ENCODE results near the gene ERO1B.
"Not testable (repeated sequence)": the region's sequence is repeated elsewhere in the genome, so short reads cannot be mapped to it uniquely, and the experiment has no call there.

The ERO1B gene, protein sequence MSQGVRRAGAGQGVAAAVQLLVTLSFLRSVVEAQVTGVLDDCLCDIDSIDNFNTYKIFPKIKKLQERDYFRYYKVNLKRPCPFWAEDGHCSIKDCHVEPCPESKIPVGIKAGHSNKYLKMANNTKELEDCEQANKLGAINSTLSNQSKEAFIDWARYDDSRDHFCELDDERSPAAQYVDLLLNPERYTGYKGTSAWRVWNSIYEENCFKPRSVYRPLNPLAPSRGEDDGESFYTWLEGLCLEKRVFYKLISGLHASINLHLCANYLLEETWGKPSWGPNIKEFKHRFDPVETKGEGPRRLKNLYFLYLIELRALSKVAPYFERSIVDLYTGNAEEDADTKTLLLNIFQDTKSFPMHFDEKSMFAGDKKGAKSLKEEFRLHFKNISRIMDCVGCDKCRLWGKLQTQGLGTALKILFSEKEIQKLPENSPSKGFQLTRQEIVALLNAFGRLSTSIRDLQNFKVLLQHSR

DNA sequence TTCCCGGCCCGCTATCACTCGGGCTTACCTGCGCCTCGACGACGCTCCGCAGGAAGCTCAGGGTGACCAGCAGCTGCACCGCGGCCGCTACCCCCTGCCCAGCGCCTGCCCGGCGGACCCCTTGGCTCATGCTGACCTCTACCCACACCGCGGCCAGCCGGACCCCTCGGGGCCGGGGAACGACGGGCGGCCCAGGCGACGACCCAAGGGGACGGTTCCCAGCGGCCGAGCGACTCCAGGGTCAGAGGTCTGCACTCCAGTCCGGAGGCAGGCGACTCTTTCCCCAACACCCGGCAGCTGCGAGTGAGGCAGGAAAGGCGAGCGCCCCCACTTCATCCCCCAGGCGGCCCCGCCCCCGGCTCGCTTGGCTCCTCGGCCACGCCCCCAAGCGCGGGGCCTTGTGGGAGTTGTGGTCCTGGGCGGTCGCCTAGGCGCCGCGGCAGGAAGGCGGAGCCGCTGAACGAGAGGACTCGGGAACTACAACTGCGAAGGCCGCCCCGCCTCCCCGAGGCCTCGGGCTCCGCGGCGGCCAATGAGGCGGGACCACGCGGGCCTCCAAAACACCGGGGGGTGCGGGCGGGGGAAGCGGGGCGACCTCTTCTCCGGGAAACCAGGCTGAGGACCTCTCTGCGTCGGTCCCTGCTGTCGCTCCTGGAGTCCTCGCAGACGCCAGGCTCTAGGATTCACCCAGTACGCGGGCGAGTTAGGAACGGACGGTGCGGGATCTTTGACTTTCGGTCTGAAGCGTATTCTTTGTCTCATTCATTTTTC is at the start of gene ERO1B:
Gene ERO1B (minus strand): TSS at position 305 of the 771 bp plus-strand sequence. CDS start 175 bp downstream, at position 130.
- H3K36me3 ChIP-seq (ENCODE audit: insufficient read depth, low read depth, low read length), result no peaks in the 10 kb centered on the region
- peaks cover 29% of the 10 kb centered on the region for H3K27me3 ChIP-seq (ENCODE audit: insufficient read depth, low read length)
- H3K4me1 ChIP-seq (ENCODE audit: insufficient read depth, low read length), result no peaks in the 10 kb centered on the region
- peak within 1 kb of the TSS; percentile 74 for H3K4me3 ChIP-seq (ENCODE audit: low read length)
- H3K9ac ChIP-seq (ENCODE audit: low read depth, low read length), result peak within 1 kb of the TSS; percentile 71; the same call in 1 of the 2 replicates
- H3K27ac ChIP-seq (ENCODE audit: low read length), result no peak within 1 kb of the TSS
- no peaks in the 10 kb centered on the region for H3K9me3 ChIP-seq (ENCODE audit: insufficient read depth, low read depth, low read length)

- not testable (repeated sequence) for H3K4me1 ChIP-seq (ENCODE audit: insufficient read depth, low read length); H3K4me3 ChIP-seq (ENCODE audit: low read length); H3K9me3 ChIP-seq (ENCODE audit: insufficient read depth, low read depth, low read length); H3K9ac ChIP-seq (ENCODE audit: low read depth, low read length); H3K27ac ChIP-seq (ENCODE audit: low read length); H3K36me3 ChIP-seq (ENCODE audit: insufficient read depth, low read depth, low read length); H3K27me3 ChIP-seq (ENCODE audit: insufficient read depth, low read length)
Measured at GRCh38 chr1:236331412-236331811, 49.7 kb upstream of the ERO1B start.

GRCh38 chr1:236326432-236326831 is 44.7 kb upstream of the ERO1B start:
- no peaks in the 10 kb centered on the region for H3K27me3 ChIP-seq (ENCODE audit: insufficient read depth, low read length)
- no peak overlapping the region for H3K9ac ChIP-seq (ENCODE audit: low read depth, low read length)
- peaks cover 17% of the 10 kb centered on the region; the same call in 1 of the 2 replicates for H3K9me3 ChIP-seq (ENCODE audit: insufficient read depth, low read depth, low read length)
- H3K36me3 ChIP-seq (ENCODE audit: insufficient read depth, low read depth, low read length), result no peaks in the 10 kb centered on the region
- no peaks in the 10 kb centered on the region for H3K4me1 ChIP-seq (ENCODE audit: insufficient read depth, low read length)
- H3K27ac ChIP-seq (ENCODE audit: low read length), result no peak overlapping the region
- no peak overlapping the region for H3K4me3 ChIP-seq (ENCODE audit: low read length)

GRCh38 chr1:236325567-236325966 is 43.8 kb upstream of the ERO1B start:
- no peaks in the 10 kb centered on the region for H3K4me1 ChIP-seq (ENCODE audit: insufficient read depth, low read length)
- H3K4me3 ChIP-seq (ENCODE audit: low read length), result no peak overlapping the region

DNA sequence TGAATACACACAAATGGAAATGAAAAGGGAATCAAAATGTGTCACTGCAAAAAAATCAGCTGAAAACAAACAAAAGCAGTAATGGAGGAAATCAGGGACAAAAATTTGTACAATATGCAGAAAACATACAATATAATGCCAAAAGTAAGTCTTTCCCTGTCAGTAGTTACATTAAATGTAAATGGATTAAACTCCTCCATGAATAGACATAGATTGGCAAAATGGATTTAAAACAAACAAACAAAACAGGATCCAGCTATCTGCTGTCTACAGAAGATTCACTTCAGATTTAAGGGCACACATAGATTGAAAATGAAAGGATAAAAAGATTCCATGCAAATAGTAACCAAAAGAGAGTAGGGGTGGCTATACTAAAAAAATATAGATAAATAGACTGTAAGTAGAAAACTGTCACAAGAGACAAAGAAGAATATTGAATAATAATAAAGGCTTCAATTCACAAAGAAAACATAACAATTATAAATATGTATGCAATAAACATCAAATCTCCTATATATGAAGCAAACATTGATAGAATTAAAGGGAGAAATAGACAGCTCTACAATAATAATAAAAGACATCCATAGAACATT is 42.2 kb upstream of the ERO1B start:
- Histone ChIP-seq H3K9ac (ENCODE audit: low read depth, low read length) (no peak overlapping the region), H3K27ac (ENCODE audit: low read length) (no peak overlapping the region), H3K9me3 (ENCODE audit: insufficient read depth, low read depth, low read length) (peaks cover 17% of the 10 kb centered on the region; the same call in 1 of the 2 replicates), H3K4me3 (ENCODE audit: low read length) (no peak overlapping the region), H3K4me1 (ENCODE audit: insufficient read depth, low read length) (no peaks in the 10 kb centered on the region), H3K27me3 (ENCODE audit: insufficient read depth, low read length) (no peaks in the 10 kb centered on the region), H3K36me3 (ENCODE audit: insufficient read depth, low read depth, low read length) (no peaks in the 10 kb centered on the region)

More at GRCh38 chr1:236325567-236325966, 43.8 kb upstream of the ERO1B start:
- Histone ChIP-seq H3K27me3 (ENCODE audit: insufficient read depth, low read length) (no peaks in the 10 kb centered on the region), H3K9ac (ENCODE audit: low read depth, low read length) (no peak overlapping the region), H3K9me3 (ENCODE audit: insufficient read depth, low read depth, low read length) (peaks cover 17% of the 10 kb centered on the region; the same call in 1 of the 2 replicates), H3K36me3 (ENCODE audit: insufficient read depth, low read depth, low read length) (no peaks in the 10 kb centered on the region), H3K27ac (ENCODE audit: low read length) (no peak overlapping the region)

- no peak overlapping the region for H3K9ac ChIP-seq (ENCODE audit: low read depth, low read length)
- H3K36me3 ChIP-seq (ENCODE audit: insufficient read depth, low read depth, low read length), result no peaks in the 10 kb centered on the region
- H3K27ac ChIP-seq (ENCODE audit: low read length), result no peak overlapping the region
- no peaks in the 10 kb centered on the region for H3K4me1 ChIP-seq (ENCODE audit: insufficient read depth, low read length)
- no peaks in the 10 kb centered on the region for H3K27me3 ChIP-seq (ENCODE audit: insufficient read depth, low read length)
- H3K9me3 ChIP-seq (ENCODE audit: insufficient read depth, low read depth, low read length), result peaks cover 17% of the 10 kb centered on the region; the same call in 1 of the 2 replicates
- H3K4me3 ChIP-seq (ENCODE audit: low read length), result no peak overlapping the region
Measured at GRCh38 chr1:236322566-236323409, 41.0 kb upstream of the ERO1B start.

GRCh38 chr1:236321101-236321500 is 39.3 kb upstream of the ERO1B start:
- Histone ChIP-seq H3K36me3 (ENCODE audit: insufficient read depth, low read depth, low read length) (no peaks in the 10 kb centered on the region), H3K9ac (ENCODE audit: low read depth, low read length) (no peak overlapping the region), H3K27ac (ENCODE audit: low read length) (no peak overlapping the region)

DNA sequence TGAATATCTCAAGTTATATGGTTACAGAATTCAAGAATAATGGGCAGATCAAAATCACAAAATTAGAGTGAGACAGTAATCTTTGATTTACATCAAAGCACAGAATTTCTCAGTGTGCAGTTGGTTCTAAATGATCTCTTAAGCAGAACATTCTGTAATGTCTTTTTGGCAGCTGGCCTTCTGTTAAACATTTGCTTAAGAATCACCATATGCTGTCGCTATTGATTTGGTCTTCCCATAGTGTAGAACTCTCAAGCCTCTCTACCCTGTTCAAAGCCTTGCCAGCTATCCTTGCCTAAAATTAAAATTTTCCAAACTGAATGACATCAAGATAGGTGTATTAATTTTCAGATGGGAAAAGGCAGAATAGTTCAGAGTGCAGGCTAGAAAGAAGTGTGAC is 38.9 kb upstream of the ERO1B start:
- no peak overlapping the region for H3K9ac ChIP-seq (ENCODE audit: low read depth, low read length)
- no peaks in the 10 kb centered on the region for H3K27me3 ChIP-seq (ENCODE audit: insufficient read depth, low read length)
- H3K4me3 ChIP-seq (ENCODE audit: low read length), result no peak overlapping the region
- no peaks in the 10 kb centered on the region for H3K36me3 ChIP-seq (ENCODE audit: insufficient read depth, low read depth, low read length)
- peaks cover 17% of the 10 kb centered on the region; the same call in 1 of the 2 replicates for H3K9me3 ChIP-seq (ENCODE audit: insufficient read depth, low read depth, low read length)
- no peak overlapping the region for H3K27ac ChIP-seq (ENCODE audit: low read length)
- H3K4me1 ChIP-seq (ENCODE audit: insufficient read depth, low read length), result no peaks in the 10 kb centered on the region

More at GRCh38 chr1:236321101-236321500, 39.3 kb upstream of the ERO1B start:
- H3K9me3 ChIP-seq (ENCODE audit: insufficient read depth, low read depth, low read length), result peaks cover 17% of the 10 kb centered on the region; the same call in 1 of the 2 replicates
- no peaks in the 10 kb centered on the region for H3K27me3 ChIP-seq (ENCODE audit: insufficient read depth, low read length)
- H3K4me1 ChIP-seq (ENCODE audit: insufficient read depth, low read length), result no peaks in the 10 kb centered on the region
- no peak overlapping the region for H3K4me3 ChIP-seq (ENCODE audit: low read length)

DNA sequence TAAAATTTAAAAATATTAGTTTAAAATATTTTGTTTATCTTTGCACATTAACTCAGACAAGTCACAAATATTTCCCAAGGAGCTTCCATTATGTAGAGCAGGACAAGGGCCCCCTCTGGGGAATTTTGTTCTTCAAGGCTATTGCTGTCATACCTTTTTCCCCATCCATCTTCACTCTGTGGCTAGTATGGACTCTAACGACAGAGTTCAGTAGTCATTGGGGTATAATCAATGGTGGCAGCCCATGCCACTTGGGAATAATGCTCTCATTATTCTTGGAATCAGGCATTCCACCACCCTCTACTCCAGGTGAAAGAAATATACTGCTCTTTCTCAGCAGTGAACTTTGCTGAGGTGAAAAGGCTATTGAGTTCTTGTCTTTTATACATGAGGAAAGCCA is 38.5 kb upstream of the ERO1B start:
- Histone ChIP-seq H3K27me3 (ENCODE audit: insufficient read depth, low read length) (no peaks in the 10 kb centered on the region), H3K27ac (ENCODE audit: low read length) (no peak overlapping the region), H3K4me3 (ENCODE audit: low read length) (no peak overlapping the region), H3K9me3 (ENCODE audit: insufficient read depth, low read depth, low read length) (peaks cover 17% of the 10 kb centered on the region; the same call in 1 of the 2 replicates), H3K36me3 (ENCODE audit: insufficient read depth, low read depth, low read length) (no peaks in the 10 kb centered on the region), H3K9ac (ENCODE audit: low read depth, low read length) (no peak overlapping the region), H3K4me1 (ENCODE audit: insufficient read depth, low read length) (no peaks in the 10 kb centered on the region)

DNA sequence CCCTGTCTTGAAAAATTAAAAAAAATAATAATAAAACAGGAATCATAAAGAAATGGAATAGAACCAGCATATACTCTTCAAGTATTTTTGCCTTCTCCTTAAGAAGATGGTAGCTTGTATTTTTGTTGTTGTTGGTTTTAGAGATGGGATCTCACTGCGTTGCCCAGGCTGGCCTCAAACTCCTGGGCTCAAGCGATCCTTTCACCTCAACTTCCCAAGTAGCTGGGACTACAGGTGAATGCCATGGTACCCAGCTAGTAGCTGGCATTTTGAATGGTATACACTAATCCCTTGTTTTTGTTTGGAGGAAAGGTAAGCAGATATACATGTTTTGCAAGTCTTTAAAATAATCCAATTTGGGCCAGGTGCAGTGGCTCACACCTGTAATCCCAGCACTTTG is 34.7 kb upstream of the ERO1B start:
- no peak overlapping the region for H3K27ac ChIP-seq (ENCODE audit: low read length)
- H3K9ac ChIP-seq (ENCODE audit: low read depth, low read length), result no peak overlapping the region
- H3K4me1 ChIP-seq (ENCODE audit: insufficient read depth, low read length), result peaks cover 13% of the 10 kb centered on the region; the same call in 1 of the 2 replicates
- no peaks in the 10 kb centered on the region for H3K9me3 ChIP-seq (ENCODE audit: insufficient read depth, low read depth, low read length)
- no peaks in the 10 kb centered on the region for H3K36me3 ChIP-seq (ENCODE audit: insufficient read depth, low read depth, low read length)
- H3K27me3 ChIP-seq (ENCODE audit: insufficient read depth, low read length), result no peaks in the 10 kb centered on the region
- no peak overlapping the region for H3K4me3 ChIP-seq (ENCODE audit: low read length)

DNA sequence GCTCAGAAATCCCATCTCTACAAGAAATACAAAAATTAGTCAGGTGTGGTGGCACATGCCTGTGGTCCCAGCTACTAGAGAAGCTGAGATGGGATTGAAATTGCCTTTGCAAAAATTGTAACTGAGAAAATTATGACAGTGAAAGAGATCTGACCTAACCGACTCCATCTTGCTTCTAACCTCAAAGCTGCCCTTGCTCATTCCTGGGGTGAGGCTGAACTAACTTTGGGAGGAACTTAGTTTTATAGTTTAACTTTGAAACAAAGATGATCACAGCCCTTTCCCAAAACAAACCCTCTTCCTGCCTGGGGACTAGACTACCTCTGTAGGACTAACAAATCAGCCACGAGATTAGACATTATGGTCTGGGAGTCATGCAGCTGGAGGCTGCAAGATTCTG is 33.8 kb upstream of the ERO1B start:
- H3K4me1 ChIP-seq (ENCODE audit: insufficient read depth, low read length), result peaks cover 13% of the 10 kb centered on the region; the same call in 1 of the 2 replicates
- no peaks in the 10 kb centered on the region for H3K9me3 ChIP-seq (ENCODE audit: insufficient read depth, low read depth, low read length)
- no peak overlapping the region for H3K4me3 ChIP-seq (ENCODE audit: low read length)
- H3K9ac ChIP-seq (ENCODE audit: low read depth, low read length), result no peak overlapping the region
- no peak overlapping the region for H3K27ac ChIP-seq (ENCODE audit: low read length)
- no peaks in the 10 kb centered on the region for H3K27me3 ChIP-seq (ENCODE audit: insufficient read depth, low read length)
- no peaks in the 10 kb centered on the region for H3K36me3 ChIP-seq (ENCODE audit: insufficient read depth, low read depth, low read length)
